Mesenchymal stem cell (in vitro differentiated cells and primary cell): ENCODE measurements around the gene PBX4.

ENCODE experiments used
- DNase-seq: peaks from one replicate; pipeline ENCODE4 v3.0.0-alpha.2; 2013
- H2AFZ ChIP-seq: one replicate; pipeline ENCODE4 v1.6.1; 2013; ENCODE audit warnings: low read depth, mild to moderate bottlenecking, control low read depth, inconsistent platforms, low read length, moderate library complexity
- H2AK5ac ChIP-seq: 2 replicates; pipeline ENCODE4 v1.6.1; 2013; ENCODE audit warnings: low read length, moderate library complexity, mild to moderate bottlenecking, inconsistent platforms; ENCODE audit not compliant: severe bottlenecking
- H2BK120ac ChIP-seq: one replicate; pipeline ENCODE4 v1.6.1; 2013; ENCODE audit warnings: low read depth, mild to moderate bottlenecking, inconsistent platforms, low read length, moderate library complexity
- H2BK12ac ChIP-seq, 2 experiments: one replicate each; pipeline ENCODE4 v1.6.1; 2013; ENCODE audit warnings: inconsistent platforms in 2 of 2, low read length in 2 of 2, mild to moderate bottlenecking in 2 of 2, moderate library complexity in 2 of 2, control low read depth in 1 of 2
- H2BK15ac ChIP-seq: one replicate; pipeline ENCODE4 v1.6.1; 2013; ENCODE audit warnings: mild to moderate bottlenecking, low read depth, inconsistent platforms; ENCODE audit not compliant: poor library complexity, severe bottlenecking
- H2BK5ac ChIP-seq: 2 replicates; pipeline ENCODE4 v1.6.1; 2013; ENCODE audit warnings: low read depth, mild to moderate bottlenecking, low read length, control low read depth, inconsistent platforms; ENCODE audit not compliant: poor library complexity, severe bottlenecking
- H3K14ac ChIP-seq, 2 experiments: one replicate each; pipeline ENCODE4 v1.6.1; 2013; ENCODE audit warnings: inconsistent platforms in 2 of 2, low read length in 2 of 2, control low read depth in 1 of 2, mild to moderate bottlenecking in 1 of 2, moderate library complexity in 1 of 2
- H3K18ac ChIP-seq, 2 experiments: one replicate each; pipeline ENCODE4 v1.6.1; 2013; ENCODE audit warnings: inconsistent platforms in 2 of 2, low read length in 2 of 2, control low read depth in 1 of 2, low read depth in 1 of 2, mild to moderate bottlenecking in 1 of 2
- H3K23ac ChIP-seq, 2 experiments: one replicate each; pipeline ENCODE4 v1.6.1; 2013; ENCODE audit warnings: inconsistent platforms in 2 of 2, low read length in 2 of 2, mild to moderate bottlenecking in 2 of 2, moderate library complexity in 2 of 2, control low read depth in 1 of 2
- H3K27ac ChIP-seq: 2 replicates; pipeline ENCODE4 v1.5.1; 2013; ENCODE audit warnings: mild to moderate bottlenecking, moderate library complexity, low read length, control low read depth, inconsistent platforms; ENCODE audit not compliant: poor library complexity, severe bottlenecking
- H3K27me3 ChIP-seq, 2 experiments: 2 replicates each; pipeline versions ENCODE4 v1.6.1 to v1.7.0; 2013; ENCODE audit warnings: low read length in 2 of 2, mild to moderate bottlenecking in 2 of 2, moderate library complexity in 2 of 2, control low read depth in 1 of 2, inconsistent platforms in 1 of 2; ENCODE audit not compliant: control insufficient read depth in 1 of 2, insufficient read depth in 1 of 2
- H3K36me3 ChIP-seq, 2 experiments: 2 replicates each; pipeline versions ENCODE4 v1.6.1 to v1.7.0; 2013; ENCODE audit warnings: low read length in 2 of 2, control low read depth in 1 of 2, inconsistent platforms in 1 of 2, low read depth in 1 of 2, mild to moderate bottlenecking in 1 of 2; ENCODE audit not compliant: insufficient read depth in 2 of 2, control insufficient read depth in 1 of 2
- H3K4ac ChIP-seq, 2 experiments: one replicate each; pipeline ENCODE4 v1.6.1; 2013; ENCODE audit warnings: inconsistent platforms in 2 of 2, low read length in 2 of 2, mild to moderate bottlenecking in 2 of 2, moderate library complexity in 2 of 2, control low read depth in 1 of 2, low read depth in 1 of 2
- H3K4me1 ChIP-seq: 2 replicates; pipeline ENCODE4 v1.6.1; 2013; ENCODE audit warnings: low read depth, low read length, control low read depth; ENCODE audit not compliant: control insufficient read depth, insufficient read depth
- H3K4me2 ChIP-seq: 2 replicates; pipeline ENCODE4 v1.6.1; 2013; ENCODE audit warnings: low read length, mild to moderate bottlenecking, inconsistent platforms; ENCODE audit not compliant: poor library complexity, severe bottlenecking
- H3K4me3 ChIP-seq, 2 experiments: 2 replicates each; pipeline versions ENCODE4 v1.5.1 to v1.7.0; 2013; ENCODE audit warnings: low read length in 2 of 2, mild to moderate bottlenecking in 2 of 2, control low read depth in 1 of 2, low read depth in 1 of 2; ENCODE audit not compliant: insufficient read depth in 1 of 2
- H3K79me1 ChIP-seq: replicated peaks from 2 replicates; pipeline ENCODE4 v1.6.1; 2013; ENCODE audit warnings: mild to moderate bottlenecking, control low read depth, low read length, inconsistent platforms; ENCODE audit not compliant: poor library complexity, severe bottlenecking
- H3K9ac ChIP-seq: 2 replicates; pipeline ENCODE4 v1.7.0; 2013; ENCODE audit warnings: mild to moderate bottlenecking, low read length, moderate library complexity
- H3K9me3 ChIP-seq: 2 replicates; pipeline ENCODE4 v1.7.0; 2013; ENCODE audit warnings: mild to moderate bottlenecking, low read length; ENCODE audit not compliant: control insufficient read depth
- H4K8ac ChIP-seq: one replicate; pipeline ENCODE4 v1.6.1; 2013; ENCODE audit warnings: inconsistent platforms, mild to moderate bottlenecking, low read length, moderate library complexity
- H4K91ac ChIP-seq: one replicate; pipeline ENCODE4 v1.6.1; 2013; ENCODE audit warnings: mild to moderate bottlenecking, low read length, inconsistent platforms
- WGBS: methylation state at CpG from one replicate; pipeline ENCODE4 v1.1.7; 2013; ENCODE audit warnings: mixed read lengths; 5-methylcytosine and 5-hydroxymethylcytosine counted together

The PBX4 gene

DNA sequence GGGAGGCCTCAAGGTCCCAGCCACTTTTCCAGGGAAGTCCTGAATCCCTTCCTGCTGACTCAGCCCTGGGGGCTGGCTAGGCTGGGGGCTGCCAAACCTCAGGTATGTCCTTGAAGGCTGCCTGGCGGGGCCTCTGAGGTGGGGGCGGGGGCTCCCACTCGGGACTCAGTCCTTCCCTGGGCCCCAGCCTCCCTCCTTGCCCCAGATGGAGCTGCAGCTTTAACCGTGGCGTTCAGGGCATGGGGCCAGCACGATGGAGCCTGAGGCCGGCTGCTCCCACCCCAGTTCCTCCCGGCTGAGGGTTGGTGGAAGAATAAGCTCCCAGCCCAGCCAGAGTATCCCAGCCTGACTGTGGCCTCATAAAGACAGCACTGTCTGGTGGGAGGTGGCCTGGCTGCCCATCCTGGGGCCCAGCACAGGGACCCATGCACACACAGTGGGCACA lies 68.0 kb downstream of the PBX4 start:
- H3K4me2 ChIP-seq: no peak overlapping the region
- no peak overlapping the region for H3K27ac ChIP-seq
- no peak overlapping the region for H3K4ac ChIP-seq
- H3K14ac ChIP-seq: no peak overlapping the region
- peaks cover 0 to 55% of the 10 kb centered on the region in 2 experiments for H3K27me3 ChIP-seq
- H3K4me1 ChIP-seq: peaks cover 19% of the 10 kb centered on the region
- no peak for DNase-seq
- H3K23ac ChIP-seq: no peak overlapping the region
- no peak overlapping the region for H4K8ac ChIP-seq
- H2AK5ac ChIP-seq: no peak overlapping the region
- H2AFZ ChIP-seq: no peak overlapping the region
- 69% methylated on average over 8 of the region's 8 CpGs for WGBS
- H2BK5ac ChIP-seq: no peak overlapping the region
- no peaks in the 10 kb centered on the region for H3K9me3 ChIP-seq
- H3K18ac ChIP-seq: no peak overlapping the region
- H3K4me3 ChIP-seq: no peak overlapping the region
- H3K9ac ChIP-seq: no peak overlapping the region
- no peaks in the 10 kb centered on the region for H3K79me1 ChIP-seq
- no peak overlapping the region for H2BK12ac ChIP-seq
- H3K36me3 ChIP-seq: no peaks in the 10 kb centered on the region
- H2BK15ac ChIP-seq: no peak overlapping the region
- H2BK120ac ChIP-seq: no peak overlapping the region
- H4K91ac ChIP-seq: no peak overlapping the region

DNA sequence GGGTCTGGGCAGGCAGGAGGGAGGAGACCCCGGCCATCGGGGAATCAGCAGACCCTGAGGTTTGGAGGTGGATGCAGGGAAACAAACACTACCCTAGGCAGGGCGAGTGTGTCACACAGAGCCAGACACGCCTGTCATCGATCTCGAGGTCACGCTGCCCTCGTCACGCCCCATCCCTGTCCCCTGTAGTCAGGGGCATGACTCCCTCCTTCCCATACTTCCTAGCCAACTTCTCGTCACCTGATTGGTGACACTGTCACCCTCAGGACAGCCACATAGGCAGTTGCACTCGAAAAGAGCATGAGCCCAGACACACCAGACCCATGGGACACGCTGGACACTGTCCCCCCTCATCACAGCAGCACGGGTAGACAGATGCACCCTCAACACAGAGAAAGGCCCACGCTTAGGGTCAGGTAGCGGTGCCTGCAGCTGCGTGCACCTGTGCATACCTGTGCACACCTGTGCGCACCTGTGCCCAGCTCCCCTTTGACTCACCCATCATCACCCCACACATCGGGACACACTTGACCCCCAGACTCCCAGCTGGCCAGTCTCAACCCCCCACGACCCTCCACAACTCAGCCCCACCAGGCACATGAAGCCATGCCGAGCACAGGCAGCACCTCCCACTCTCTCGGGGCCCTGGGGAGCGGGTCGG lies 68.6 kb downstream of the PBX4 start:
- no peak overlapping the region for H3K4me3 ChIP-seq
- no peak overlapping the region for H2AFZ ChIP-seq
- peak overlapping the region in 1 of 2 experiments; percentile 24 for H3K14ac ChIP-seq
- no peak overlapping the region for H2BK15ac ChIP-seq
- no peak overlapping the region for H4K91ac ChIP-seq
- no peaks in the 10 kb centered on the region for H3K9me3 ChIP-seq
- H3K4me2 ChIP-seq: no peak overlapping the region
- DNase-seq: no peak
- no peaks in the 10 kb centered on the region for H3K79me1 ChIP-seq
- no peak overlapping the region for H2BK120ac ChIP-seq
- H2AK5ac ChIP-seq: no peak overlapping the region
- peaks cover 19% of the 10 kb centered on the region for H3K4me1 ChIP-seq
- no peak overlapping the region for H3K4ac ChIP-seq
- H3K9ac ChIP-seq: no peak overlapping the region
- H3K23ac ChIP-seq: no peak overlapping the region
- no peak overlapping the region for H2BK5ac ChIP-seq
- peaks cover 0 to 55% of the 10 kb centered on the region in 2 experiments for H3K27me3 ChIP-seq
- H2BK12ac ChIP-seq: no peak overlapping the region
- no peak overlapping the region for H4K8ac ChIP-seq
- no peak overlapping the region for H3K27ac ChIP-seq
- H3K36me3 ChIP-seq: peaks cover 0 to under 1% of the 10 kb centered on the region in 2 experiments
- WGBS: 79% methylated on average over 23 of the region's 23 CpGs
- no peak overlapping the region for H3K18ac ChIP-seq

- H3K14ac ChIP-seq: no peak overlapping the region
- H3K4ac ChIP-seq: no peak overlapping the region
- no peak overlapping the region for H2BK120ac ChIP-seq
- no peak overlapping the region for H3K18ac ChIP-seq
- H3K79me1 ChIP-seq: no peaks in the 10 kb centered on the region
- H3K27me3 ChIP-seq: peaks cover 0 to 53% of the 10 kb centered on the region in 2 experiments
- no peak overlapping the region for H3K4me2 ChIP-seq
- peaks cover 19% of the 10 kb centered on the region for H3K4me1 ChIP-seq
- peaks cover 0 to 8% of the 10 kb centered on the region in 2 experiments for H3K36me3 ChIP-seq
- no peaks in the 10 kb centered on the region for H3K9me3 ChIP-seq
- no peak overlapping the region for H3K27ac ChIP-seq
- H4K8ac ChIP-seq: no peak overlapping the region
- peak; percentile 27 for DNase-seq
- H2AFZ ChIP-seq: no peak overlapping the region
- H2BK5ac ChIP-seq: no peak overlapping the region
- H2AK5ac ChIP-seq: no peak overlapping the region
- no peak overlapping the region for H3K9ac ChIP-seq
- 77% methylated on average over 13 of the region's 13 CpGs for WGBS
- H3K23ac ChIP-seq: no peak overlapping the region
- no peak overlapping the region for H4K91ac ChIP-seq
- no peak overlapping the region for H2BK15ac ChIP-seq
- no peak overlapping the region for H3K4me3 ChIP-seq
- no peak overlapping the region for H2BK12ac ChIP-seq
Observed at GRCh38 chr19:19548915-19549759, 69.3 kb downstream of the PBX4 start.

- H2BK12ac ChIP-seq: no peak overlapping the region
- peaks cover 19% of the 10 kb centered on the region for H3K4me1 ChIP-seq
- no peak overlapping the region for H3K14ac ChIP-seq
- peaks cover 0 to 65% of the 10 kb centered on the region in 2 experiments for H3K27me3 ChIP-seq
- H3K4me3 ChIP-seq: no peak overlapping the region
- WGBS: 77% methylated on average over 13 of the region's 15 CpGs
- H3K4me2 ChIP-seq: no peak overlapping the region
- no peak overlapping the region for H3K23ac ChIP-seq
- H4K91ac ChIP-seq: no peak overlapping the region
- DNase-seq: no peak
- no peak overlapping the region for H2BK15ac ChIP-seq
- H3K9me3 ChIP-seq: no peaks in the 10 kb centered on the region
- peaks cover 0 to 8% of the 10 kb centered on the region in 2 experiments for H3K36me3 ChIP-seq
- no peak overlapping the region for H2BK120ac ChIP-seq
- no peak overlapping the region for H3K27ac ChIP-seq
- no peak overlapping the region for H2AFZ ChIP-seq
- H3K9ac ChIP-seq: no peak overlapping the region
- no peak overlapping the region for H3K4ac ChIP-seq
- no peak overlapping the region for H2BK5ac ChIP-seq
- H3K18ac ChIP-seq: no peak overlapping the region
- H4K8ac ChIP-seq: no peak overlapping the region
- no peak overlapping the region for H2AK5ac ChIP-seq
- H3K79me1 ChIP-seq: no peaks in the 10 kb centered on the region
Observed at GRCh38 chr19:19547674-19548336, 70.7 kb downstream of the PBX4 start.
